HepG2 (cell line): ENCODE measurements around the gene ALDOA. TPM values are rescaled to one million over a fixed set of nuclear protein-coding genes. Genes with fewer than 3 reads are reported as not detected.

Source experiments
- ATF1 ChIP-seq: IDR thresholded peaks from 2 replicates; pipeline ENCODE4 v1.6.1; 2016; ENCODE audit warnings: mild to moderate bottlenecking, control low read depth
- CBX2 ChIP-seq, 2 experiments: fragments of 200-600 bp in 1 of 2; sonication (generic); formaldehyde crosslinking in 1 of 2; IDR thresholded peaks; 2 replicates each; pipeline versions ENCODE4 v1.7.0 to v1.8.1; 2018 to 2022; ENCODE audit warnings: low read depth in 2 of 2, low read length in 1 of 2, mild to moderate bottlenecking in 1 of 2, missing genetic modification reagents in 1 of 2
- CEBPB ChIP-seq: IDR thresholded peaks from 2 replicates; pipeline ENCODE4 v1.6.1; 2011; ENCODE audit warnings: low read depth, low read length, improper control_type of control experiment, borderline replicate concordance
- CHD2 ChIP-seq: IDR thresholded peaks from 2 replicates; pipeline ENCODE4 v1.6.1; 2011; ENCODE audit warnings: low read depth, low read length, improper control_type of control experiment
- HMGA1 ChIP-seq: sonication (generic); formaldehyde crosslinking; conservative IDR thresholded peaks from 2 replicates; pipeline ENCODE4 v1.4.0; 2020; ENCODE audit warnings: missing genetic modification reagents
- HNRNPH1 ChIP-seq: fragments of 200-400 bp; formaldehyde crosslinking; optimal IDR thresholded peaks from 2 replicates; pipeline ENCODE3; 2017; ENCODE audit warnings: mild to moderate bottlenecking, low read depth, low read length
- KMT2B ChIP-seq: IDR thresholded peaks from 2 replicates; pipeline ENCODE4 v1.6.1; 2016; ENCODE audit warnings: missing genetic modification reagents, missing compliant biosample characterization
- NR1H2 ChIP-seq: sonication (generic); formaldehyde crosslinking; IDR thresholded peaks from 2 replicates; pipeline ENCODE4 v1.8.1; 2022; ENCODE audit warnings: low read depth, missing genetic modification reagents, borderline replicate concordance
- SP1 ChIP-seq, 2 experiments: fragments of 450-650 bp in 1 of 2; sonication (generic) in 1 of 2; formaldehyde crosslinking in 1 of 2; IDR thresholded peaks; 2 replicates each; pipeline versions ENCODE4 v1.4.0 to v1.6.1; 2016 to 2020; ENCODE audit warnings: missing genetic modification reagents in 1 of 2
- TEAD2 ChIP-seq: sonication (generic); formaldehyde crosslinking; IDR thresholded peaks from 2 replicates; pipeline ENCODE4 v1.9.0; 2021; ENCODE audit warnings: missing genetic modification reagents
- ZNF329 ChIP-seq: sonication (generic); formaldehyde crosslinking; IDR thresholded peaks from 2 replicates; pipeline ENCODE4 v1.9.0; 2021; ENCODE audit warnings: low read depth, mild to moderate bottlenecking, missing genetic modification reagents
- ZNF841 ChIP-seq: sonication (generic); formaldehyde crosslinking; IDR thresholded peaks from 2 replicates; pipeline ENCODE4 v1.8.1; 2023; ENCODE audit warnings: missing genetic modification reagents, borderline replicate concordance
- polyA plus RNA-seq, 8 experiments: library from polyadenylated mRNA; depleted of rRNA in 3 of 8; stranded (reverse) in 7 of 8; unstranded in 1 of 8; fragments of >200 nt; fragmentation: Illumina TruSeq in 4 of 8; extraction: Trizol in 4 of 8; gene quantifications; 2 replicates each; pipeline versions ENCODE4 v1.2.1 to v1.2.3, GENCODE V29; 2011 to 2016; ENCODE audit warnings: low read depth in 4 of 8, missing spikeins in 1 of 8, mixed read lengths in 1 of 8; ENCODE audit not compliant: insufficient read depth in 1 of 8
- total RNA-seq, 5 experiments: library from RNA; depleted of rRNA; stranded (reverse); fragments of >200 nt; fragmentation: Illumina TruSeq; extraction: Trizol; gene quantifications; 2 replicates each; pipeline ENCODE4 v1.2.3, GENCODE V29; 2016; ENCODE audit warnings: low read depth in 1 of 5
- TF ChIP-seq, protein P1 (sequence below): sonication (generic); formaldehyde crosslinking; IDR thresholded peaks from 2 replicates; pipeline ENCODE4 v1.5.0; 2020; ENCODE audit warnings: mild to moderate bottlenecking, missing genetic modification reagents, moderate library complexity
- TF ChIP-seq, protein P2 (sequence below): sonication (generic); formaldehyde crosslinking; conservative IDR thresholded peaks from 2 replicates; pipeline ENCODE4 v1.4.0; 2020; ENCODE audit warnings: missing genetic modification reagents
- TF ChIP-seq, protein P3 (sequence below): sonication (generic); formaldehyde crosslinking; IDR thresholded peaks from 2 replicates; pipeline ENCODE4 v1.4.0; 2020; ENCODE audit warnings: mild to moderate bottlenecking, missing genetic modification reagents
- TF ChIP-seq, protein P4 (sequence below): sonication (generic); formaldehyde crosslinking; IDR thresholded peaks from 2 replicates; pipeline ENCODE4 v1.4.0; 2020; ENCODE audit warnings: missing genetic modification reagents
- TF ChIP-seq, protein P5 (sequence below): sonication (generic); formaldehyde crosslinking; IDR thresholded peaks from 2 replicates; pipeline ENCODE4 v1.5.0; 2020; ENCODE audit warnings: missing genetic modification reagents

The ALDOA gene
- total and polyA plus RNA-seq, 2 of the 13 experiments (the other 11 are each of a cell fraction or from before 2014, with no cell fraction given): 925 to 1,884 TPM

DNA sequence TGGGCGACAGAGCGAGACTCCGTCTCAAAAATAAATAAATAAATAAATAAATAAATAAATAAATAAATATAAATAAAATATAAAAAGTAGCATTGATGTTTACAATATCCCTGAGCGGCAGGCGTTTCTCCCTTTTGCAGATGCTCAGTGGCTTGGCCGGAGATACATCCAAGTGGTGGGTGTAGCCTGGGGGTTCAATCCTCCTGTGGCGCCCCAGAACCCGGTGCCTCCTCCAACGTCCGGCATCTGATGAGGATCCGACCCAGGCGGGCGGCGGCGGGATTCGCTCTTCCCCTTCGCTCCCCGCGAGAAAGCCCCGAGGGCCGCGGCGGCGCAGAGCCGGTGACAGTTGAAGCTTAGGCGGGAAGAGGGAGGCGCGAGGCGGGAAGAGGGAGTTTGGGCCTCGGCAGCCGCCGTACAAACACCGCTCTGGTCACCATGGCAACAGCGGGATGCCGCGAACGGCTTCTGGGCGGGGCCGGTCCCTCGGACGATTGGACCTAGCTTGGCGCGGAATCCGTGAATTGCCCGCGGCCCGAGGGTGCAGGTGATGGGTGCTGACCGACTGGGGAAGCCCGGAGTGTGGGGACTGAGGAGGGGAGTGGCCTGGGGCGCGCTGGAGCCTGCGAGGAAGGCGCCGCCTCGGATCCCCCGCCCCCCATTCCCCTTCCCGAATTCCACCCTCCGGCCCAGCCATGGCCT lies 12.7 kb upstream of the ALDOA start (continued):
- TF ChIP-seq, protein P1, sequence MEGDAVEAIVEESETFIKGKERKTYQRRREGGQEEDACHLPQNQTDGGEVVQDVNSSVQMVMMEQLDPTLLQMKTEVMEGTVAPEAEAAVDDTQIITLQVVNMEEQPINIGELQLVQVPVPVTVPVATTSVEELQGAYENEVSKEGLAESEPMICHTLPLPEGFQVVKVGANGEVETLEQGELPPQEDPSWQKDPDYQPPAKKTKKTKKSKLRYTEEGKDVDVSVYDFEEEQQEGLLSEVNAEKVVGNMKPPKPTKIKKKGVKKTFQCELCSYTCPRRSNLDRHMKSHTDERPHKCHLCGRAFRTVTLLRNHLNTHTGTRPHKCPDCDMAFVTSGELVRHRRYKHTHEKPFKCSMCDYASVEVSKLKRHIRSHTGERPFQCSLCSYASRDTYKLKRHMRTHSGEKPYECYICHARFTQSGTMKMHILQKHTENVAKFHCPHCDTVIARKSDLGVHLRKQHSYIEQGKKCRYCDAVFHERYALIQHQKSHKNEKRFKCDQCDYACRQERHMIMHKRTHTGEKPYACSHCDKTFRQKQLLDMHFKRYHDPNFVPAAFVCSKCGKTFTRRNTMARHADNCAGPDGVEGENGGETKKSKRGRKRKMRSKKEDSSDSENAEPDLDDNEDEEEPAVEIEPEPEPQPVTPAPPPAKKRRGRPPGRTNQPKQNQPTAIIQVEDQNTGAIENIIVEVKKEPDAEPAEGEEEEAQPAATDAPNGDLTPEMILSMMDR (CRISPR knock-in tag): no peak; the same call in 1 of the 2 replicates
- TF ChIP-seq, protein P2, sequence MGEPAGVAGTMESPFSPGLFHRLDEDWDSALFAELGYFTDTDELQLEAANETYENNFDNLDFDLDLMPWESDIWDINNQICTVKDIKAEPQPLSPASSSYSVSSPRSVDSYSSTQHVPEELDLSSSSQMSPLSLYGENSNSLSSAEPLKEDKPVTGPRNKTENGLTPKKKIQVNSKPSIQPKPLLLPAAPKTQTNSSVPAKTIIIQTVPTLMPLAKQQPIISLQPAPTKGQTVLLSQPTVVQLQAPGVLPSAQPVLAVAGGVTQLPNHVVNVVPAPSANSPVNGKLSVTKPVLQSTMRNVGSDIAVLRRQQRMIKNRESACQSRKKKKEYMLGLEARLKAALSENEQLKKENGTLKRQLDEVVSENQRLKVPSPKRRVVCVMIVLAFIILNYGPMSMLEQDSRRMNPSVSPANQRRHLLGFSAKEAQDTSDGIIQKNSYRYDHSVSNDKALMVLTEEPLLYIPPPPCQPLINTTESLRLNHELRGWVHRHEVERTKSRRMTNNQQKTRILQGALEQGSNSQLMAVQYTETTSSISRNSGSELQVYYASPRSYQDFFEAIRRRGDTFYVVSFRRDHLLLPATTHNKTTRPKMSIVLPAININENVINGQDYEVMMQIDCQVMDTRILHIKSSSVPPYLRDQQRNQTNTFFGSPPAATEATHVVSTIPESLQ (CRISPR knock-in tag): peak; percentile 70; the same call in 1 of the 2 replicates
- TF ChIP-seq HNRNPH1 (no peak), CEBPB (no peak), KMT2B (peak; percentile 92), CHD2 (peak; percentile 78), ZNF841 (CRISPR knock-in tag) (peak; percentile 91; the same call in 1 of the 2 replicates), ATF1 (CRISPR knock-in tag) (no peak), HMGA1 (CRISPR knock-in tag) (no peak), CBX2 (IDR thresholded peaks at IDR 0.05; ENCODE audit: low read depth, low read length) (no peak), CBX2 (CRISPR knock-in tag; IDR thresholded peaks at IDR 0.05; ENCODE audit: low read depth) (peak; percentile 87; the same call in 1 of the 2 replicates), SP1 (IDR thresholded peaks at IDR 0.05) (no peak), SP1 (CRISPR knock-in tag; IDR thresholded peaks at IDR 0.05) (peak; percentile 94), TEAD2 (peak; percentile 85; the same call in 1 of the 2 replicates), NR1H2 (CRISPR knock-in tag) (peak; percentile 64; the same call in 1 of the 2 replicates), ZNF329 (CRISPR knock-in tag) (peak; percentile 93)
- TF ChIP-seq, protein P3, sequence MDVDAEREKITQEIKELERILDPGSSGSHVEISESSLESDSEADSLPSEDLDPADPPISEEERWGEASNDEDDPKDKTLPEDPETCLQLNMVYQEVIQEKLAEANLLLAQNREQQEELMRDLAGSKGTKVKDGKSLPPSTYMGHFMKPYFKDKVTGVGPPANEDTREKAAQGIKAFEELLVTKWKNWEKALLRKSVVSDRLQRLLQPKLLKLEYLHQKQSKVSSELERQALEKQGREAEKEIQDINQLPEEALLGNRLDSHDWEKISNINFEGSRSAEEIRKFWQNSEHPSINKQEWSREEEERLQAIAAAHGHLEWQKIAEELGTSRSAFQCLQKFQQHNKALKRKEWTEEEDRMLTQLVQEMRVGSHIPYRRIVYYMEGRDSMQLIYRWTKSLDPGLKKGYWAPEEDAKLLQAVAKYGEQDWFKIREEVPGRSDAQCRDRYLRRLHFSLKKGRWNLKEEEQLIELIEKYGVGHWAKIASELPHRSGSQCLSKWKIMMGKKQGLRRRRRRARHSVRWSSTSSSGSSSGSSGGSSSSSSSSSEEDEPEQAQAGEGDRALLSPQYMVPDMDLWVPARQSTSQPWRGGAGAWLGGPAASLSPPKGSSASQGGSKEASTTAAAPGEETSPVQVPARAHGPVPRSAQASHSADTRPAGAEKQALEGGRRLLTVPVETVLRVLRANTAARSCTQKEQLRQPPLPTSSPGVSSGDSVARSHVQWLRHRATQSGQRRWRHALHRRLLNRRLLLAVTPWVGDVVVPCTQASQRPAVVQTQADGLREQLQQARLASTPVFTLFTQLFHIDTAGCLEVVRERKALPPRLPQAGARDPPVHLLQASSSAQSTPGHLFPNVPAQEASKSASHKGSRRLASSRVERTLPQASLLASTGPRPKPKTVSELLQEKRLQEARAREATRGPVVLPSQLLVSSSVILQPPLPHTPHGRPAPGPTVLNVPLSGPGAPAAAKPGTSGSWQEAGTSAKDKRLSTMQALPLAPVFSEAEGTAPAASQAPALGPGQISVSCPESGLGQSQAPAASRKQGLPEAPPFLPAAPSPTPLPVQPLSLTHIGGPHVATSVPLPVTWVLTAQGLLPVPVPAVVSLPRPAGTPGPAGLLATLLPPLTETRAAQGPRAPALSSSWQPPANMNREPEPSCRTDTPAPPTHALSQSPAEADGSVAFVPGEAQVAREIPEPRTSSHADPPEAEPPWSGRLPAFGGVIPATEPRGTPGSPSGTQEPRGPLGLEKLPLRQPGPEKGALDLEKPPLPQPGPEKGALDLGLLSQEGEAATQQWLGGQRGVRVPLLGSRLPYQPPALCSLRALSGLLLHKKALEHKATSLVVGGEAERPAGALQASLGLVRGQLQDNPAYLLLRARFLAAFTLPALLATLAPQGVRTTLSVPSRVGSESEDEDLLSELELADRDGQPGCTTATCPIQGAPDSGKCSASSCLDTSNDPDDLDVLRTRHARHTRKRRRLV: no peak
- TF ChIP-seq, protein P4, sequence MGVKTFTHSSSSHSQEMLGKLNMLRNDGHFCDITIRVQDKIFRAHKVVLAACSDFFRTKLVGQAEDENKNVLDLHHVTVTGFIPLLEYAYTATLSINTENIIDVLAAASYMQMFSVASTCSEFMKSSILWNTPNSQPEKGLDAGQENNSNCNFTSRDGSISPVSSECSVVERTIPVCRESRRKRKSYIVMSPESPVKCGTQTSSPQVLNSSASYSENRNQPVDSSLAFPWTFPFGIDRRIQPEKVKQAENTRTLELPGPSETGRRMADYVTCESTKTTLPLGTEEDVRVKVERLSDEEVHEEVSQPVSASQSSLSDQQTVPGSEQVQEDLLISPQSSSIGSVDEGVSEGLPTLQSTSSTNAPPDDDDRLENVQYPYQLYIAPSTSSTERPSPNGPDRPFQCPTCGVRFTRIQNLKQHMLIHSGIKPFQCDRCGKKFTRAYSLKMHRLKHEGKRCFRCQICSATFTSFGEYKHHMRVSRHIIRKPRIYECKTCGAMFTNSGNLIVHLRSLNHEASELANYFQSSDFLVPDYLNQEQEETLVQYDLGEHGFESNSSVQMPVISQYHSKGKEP: peak; percentile 97
- TF ChIP-seq, protein P5, sequence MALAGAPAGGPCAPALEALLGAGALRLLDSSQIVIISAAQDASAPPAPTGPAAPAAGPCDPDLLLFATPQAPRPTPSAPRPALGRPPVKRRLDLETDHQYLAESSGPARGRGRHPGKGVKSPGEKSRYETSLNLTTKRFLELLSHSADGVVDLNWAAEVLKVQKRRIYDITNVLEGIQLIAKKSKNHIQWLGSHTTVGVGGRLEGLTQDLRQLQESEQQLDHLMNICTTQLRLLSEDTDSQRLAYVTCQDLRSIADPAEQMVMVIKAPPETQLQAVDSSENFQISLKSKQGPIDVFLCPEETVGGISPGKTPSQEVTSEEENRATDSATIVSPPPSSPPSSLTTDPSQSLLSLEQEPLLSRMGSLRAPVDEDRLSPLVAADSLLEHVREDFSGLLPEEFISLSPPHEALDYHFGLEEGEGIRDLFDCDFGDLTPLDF (CRISPR knock-in tag): peak; percentile 100
